ENCODE results near the gene UVSSA.

The UVSSA gene

GRCh38 chr4:1310031-1310795, 36.8 kb upstream of the UVSSA start:
- Mint-ChIP-seq H3K9me3 (peaks cover 36% of the 10 kb centered on the region), H3K27me3 (ENCODE audit: low read depth, poor library complexity) (peaks cover 4% of the 10 kb centered on the region), H3K27ac (peak overlapping the region; percentile 85), H3K36me3 (ENCODE audit: low read depth) (peaks cover 78% of the 10 kb centered on the region), H3K4me3 (peak overlapping the region; percentile 73), H3K4me1 (peaks cover 29% of the 10 kb centered on the region)
- no peak for TF ChIP-seq CTCF (IDR thresholded peaks at IDR 0.05)
- DNase-seq, result no peak

GRCh38 chr4:1310796-1311631, 36.0 kb upstream of the UVSSA start:
- peaks cover 37% of the 10 kb centered on the region for H3K9me3 Mint-ChIP-seq
- H3K27ac Mint-ChIP-seq, result no peak overlapping the region
- DNase-seq, result no peak
- no peak overlapping the region for H3K4me3 Mint-ChIP-seq
- peaks cover 76% of the 10 kb centered on the region for H3K36me3 Mint-ChIP-seq (ENCODE audit: low read depth)
- H3K4me1 Mint-ChIP-seq, result peaks cover 29% of the 10 kb centered on the region
- H3K27me3 Mint-ChIP-seq (ENCODE audit: low read depth, poor library complexity), result peaks cover 4% of the 10 kb centered on the region
- no peak for TF ChIP-seq CTCF (IDR thresholded peaks at IDR 0.05)

- peaks cover 29% of the 10 kb centered on the region for H3K4me1 Mint-ChIP-seq
- no peak overlapping the region for H3K27ac Mint-ChIP-seq
- no peak for DNase-seq
- H3K9me3 Mint-ChIP-seq, result peaks cover 38% of the 10 kb centered on the region
- no peak overlapping the region for H3K4me3 Mint-ChIP-seq
- peaks cover 4% of the 10 kb centered on the region for H3K27me3 Mint-ChIP-seq (ENCODE audit: low read depth, poor library complexity)
- H3K36me3 Mint-ChIP-seq (ENCODE audit: low read depth), result peaks cover 75% of the 10 kb centered on the region
- no peak for TF ChIP-seq CTCF (IDR thresholded peaks at IDR 0.05)
Measured at GRCh38 chr4:1312821-1313640, 34.0 kb upstream of the UVSSA start.

- TF ChIP-seq CTCF (IDR thresholded peaks at IDR 0.05), result no peak
Measured at GRCh38 chr4:1315306-1315705, 31.7 kb upstream of the UVSSA start.

GRCh38 chr4:1315836-1316536, 31.0 kb upstream of the UVSSA start:
- DNase-seq, result no peak
- Mint-ChIP-seq H3K4me1 (peaks cover 6% of the 10 kb centered on the region), H3K9me3 (peaks cover 52% of the 10 kb centered on the region), H3K27ac (no peak overlapping the region), H3K36me3 (ENCODE audit: low read depth) (peaks cover 93% of the 10 kb centered on the region), H3K27me3 (ENCODE audit: low read depth, poor library complexity) (no peaks in the 10 kb centered on the region), H3K4me3 (no peak overlapping the region)
- TF ChIP-seq CTCF (IDR thresholded peaks at IDR 0.05), result no peak

More at GRCh38 chr4:1315306-1315705, 31.7 kb upstream of the UVSSA start:
- Mint-ChIP-seq H3K4me1 (peaks cover 8% of the 10 kb centered on the region), H3K27me3 (ENCODE audit: low read depth, poor library complexity) (no peaks in the 10 kb centered on the region), H3K36me3 (ENCODE audit: low read depth) (peaks cover 86% of the 10 kb centered on the region), H3K27ac (no peak overlapping the region), H3K9me3 (peaks cover 47% of the 10 kb centered on the region), H3K4me3 (no peak overlapping the region)
- DNase-seq, result no peak
